ENCODE results near the gene DUSP23. TPM values are rescaled to one million over a fixed set of nuclear protein-coding genes. Genes with fewer than 3 reads are reported as not detected.

Gene DUSP23
- 15.2 and 33.1 TPM in 2 replicates for total RNA-seq

DNA sequence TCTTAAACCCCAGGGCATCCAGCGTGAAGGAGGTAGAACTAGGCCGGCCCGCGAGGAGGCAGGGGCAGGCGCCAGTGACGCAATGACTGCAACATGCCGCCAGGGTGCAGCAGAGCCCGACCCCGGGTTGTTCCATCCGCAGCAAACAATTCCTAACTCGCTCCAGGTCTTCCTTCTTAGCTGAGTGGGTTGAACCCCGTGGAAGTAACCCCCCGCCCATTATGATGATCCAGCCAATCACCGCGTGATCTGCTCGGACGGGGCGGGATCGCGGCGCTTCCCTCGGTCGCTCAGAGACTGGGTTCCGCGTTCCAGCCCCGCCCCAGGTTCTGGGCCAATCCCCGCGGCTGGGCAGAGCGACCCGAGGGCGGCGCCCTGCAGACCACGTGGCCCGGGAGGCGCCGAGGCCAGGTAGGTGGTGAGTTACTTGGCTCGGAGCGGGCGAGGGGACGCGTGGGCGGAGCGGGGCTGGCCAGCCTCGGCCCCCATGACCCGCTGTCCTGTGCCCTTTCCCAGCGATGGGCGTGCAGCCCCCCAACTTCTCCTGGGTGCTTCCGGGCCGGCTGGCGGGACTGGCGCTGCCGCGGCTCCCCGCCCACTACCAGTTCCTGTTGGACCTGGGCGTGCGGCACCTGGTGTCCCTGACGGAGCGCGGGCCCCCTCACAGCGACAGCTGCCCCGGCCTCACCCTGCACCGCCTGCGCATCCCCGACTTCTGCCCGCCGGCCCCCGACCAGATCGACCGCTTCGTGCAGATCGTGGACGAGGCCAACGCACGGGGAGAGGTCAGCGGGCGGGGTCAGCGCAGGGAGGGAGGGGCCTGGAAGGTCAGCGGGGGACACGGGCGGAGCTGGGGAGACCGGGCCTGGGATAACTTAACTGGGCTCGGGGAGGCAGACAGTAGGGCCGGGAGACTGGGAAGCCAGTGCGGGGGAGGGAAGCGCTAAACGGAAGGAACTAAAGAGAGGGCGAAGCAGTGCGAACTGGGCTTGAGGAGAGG lies at the start of gene DUSP23:
Gene DUSP23, plus strand, starts transcription at position 380 of the 1,000 bp plus-strand sequence. Its CDS starts 139 bp downstream, at position 519.

DNA sequence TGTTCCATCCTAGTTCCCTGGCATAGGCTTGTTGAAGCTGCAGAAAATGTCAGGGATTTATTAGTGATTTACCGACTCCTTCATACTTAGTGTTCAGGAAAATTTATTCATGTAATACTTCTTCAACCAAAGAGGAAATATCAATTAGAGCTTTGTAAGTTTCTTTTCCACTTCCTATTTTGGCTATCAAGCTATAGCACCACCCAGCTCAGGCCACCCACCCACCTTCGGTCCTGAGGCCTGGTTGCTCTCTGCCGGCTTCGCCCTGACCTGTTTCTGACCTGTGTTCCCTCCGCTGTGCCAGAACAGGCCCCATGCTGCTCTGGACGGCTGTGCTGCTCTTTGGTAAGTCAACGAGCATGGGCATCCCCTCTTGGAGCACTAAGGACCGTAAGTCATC lies 21.3 kb downstream of the DUSP23 start, which contains the start of gene FCRL6:
Gene FCRL6, plus strand, starts transcription at position 250 of the 400 bp plus-strand sequence. Its CDS starts 65 bp downstream, at position 315.

GRCh38 chr1:159826441-159827101 lies 45.8 kb downstream of the DUSP23 start, which contains the start of gene SLAMF8:
Gene SLAMF8, plus strand, starts transcription at chr1:159826873. Its CDS starts 26 bp downstream, at chr1:159826899.

Other genes starting within 250 kb of the DUSP23 start
- gene OR10J5, start 245.0 kb upstream of the DUSP23 start, total RNA-seq: not detected in 2 replicates
- gene APCS, start 193.1 kb upstream of the DUSP23 start, total RNA-seq: not detected in 2 replicates
- gene CRP, start 66.4 kb upstream of the DUSP23 start, total RNA-seq: not detected in 2 replicates
- not detected in 2 replicates for gene FCRL6, start 21.4 kb downstream of the DUSP23 start, total RNA-seq
- gene SLAMF8, start 45.9 kb downstream of the DUSP23 start, total RNA-seq: under 0.01 TPM in 1 of 2 replicates, not detected in the other
- not detected in 2 replicates for gene VSIG8, start 81.7 kb downstream of the DUSP23 start, total RNA-seq
- 0.37 and 0.39 TPM in 2 replicates for gene CFAP45, start 119.2 kb downstream of the DUSP23 start, total RNA-seq
- gene TAGLN2, start 144.5 kb downstream of the DUSP23 start, total RNA-seq: 182 and 238 TPM in 2 replicates
- not detected in 2 replicates for gene IGSF9, start 164.7 kb downstream of the DUSP23 start, total RNA-seq
- not detected in 2 replicates for gene SLAMF9, start 173.3 kb downstream of the DUSP23 start, total RNA-seq

Data from subcutaneous preadipocyte (primary cell).